ENCODE data around the gene UBL5.

UBL5 gene

DNA sequence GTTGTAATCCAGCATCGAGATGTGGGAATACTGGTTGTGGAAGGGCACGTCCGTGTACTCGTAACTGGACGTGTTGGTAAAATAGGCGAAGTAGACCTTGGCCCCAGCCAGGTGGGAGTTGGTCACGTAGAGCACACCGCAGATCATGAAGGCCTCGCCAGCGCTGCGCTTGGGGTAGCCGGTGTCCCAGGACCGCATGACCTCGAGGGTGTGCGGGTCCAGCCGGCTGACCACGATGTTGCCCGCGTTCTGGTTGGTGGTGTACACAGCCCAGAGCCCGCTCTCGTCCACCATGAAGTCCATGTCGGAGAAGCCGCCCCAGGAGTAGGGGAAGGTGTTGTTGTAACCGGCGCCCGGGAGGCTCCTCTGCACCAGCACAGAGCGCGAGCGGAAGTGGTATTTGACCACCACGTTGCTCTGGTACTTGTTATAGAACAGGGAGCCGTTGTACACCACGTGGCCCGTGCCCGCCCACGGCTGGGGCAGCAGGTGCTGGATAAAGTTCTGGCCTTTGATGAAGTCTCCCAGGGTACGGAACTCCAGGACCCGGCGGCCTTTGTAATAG, 26.6 kb downstream of the UBL5 start:
- DNase-seq (ENCODE audit: low spot score): no peak
- no peak for FAIRE-seq

DNA sequence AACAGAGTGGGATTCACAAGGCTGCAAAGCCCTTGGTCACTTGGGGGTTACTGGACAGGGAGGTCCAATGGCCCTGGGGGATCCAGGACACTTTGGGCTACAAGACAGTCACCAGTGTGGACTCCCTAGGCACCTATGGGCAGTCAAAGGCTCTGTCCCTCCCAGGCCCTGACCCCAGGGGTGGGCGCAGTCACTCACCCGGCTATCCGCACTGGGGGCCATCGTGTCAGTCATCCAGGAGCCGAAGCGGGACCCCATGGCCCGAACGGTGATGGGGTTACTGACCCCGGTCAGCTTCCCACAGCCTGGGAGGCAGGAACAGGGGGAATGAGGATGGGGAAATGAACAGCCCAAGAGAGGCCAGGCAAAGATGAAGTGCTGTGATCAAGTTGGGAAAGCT, 28.9 kb downstream of the UBL5 start:
- no peak for FAIRE-seq

DNA sequence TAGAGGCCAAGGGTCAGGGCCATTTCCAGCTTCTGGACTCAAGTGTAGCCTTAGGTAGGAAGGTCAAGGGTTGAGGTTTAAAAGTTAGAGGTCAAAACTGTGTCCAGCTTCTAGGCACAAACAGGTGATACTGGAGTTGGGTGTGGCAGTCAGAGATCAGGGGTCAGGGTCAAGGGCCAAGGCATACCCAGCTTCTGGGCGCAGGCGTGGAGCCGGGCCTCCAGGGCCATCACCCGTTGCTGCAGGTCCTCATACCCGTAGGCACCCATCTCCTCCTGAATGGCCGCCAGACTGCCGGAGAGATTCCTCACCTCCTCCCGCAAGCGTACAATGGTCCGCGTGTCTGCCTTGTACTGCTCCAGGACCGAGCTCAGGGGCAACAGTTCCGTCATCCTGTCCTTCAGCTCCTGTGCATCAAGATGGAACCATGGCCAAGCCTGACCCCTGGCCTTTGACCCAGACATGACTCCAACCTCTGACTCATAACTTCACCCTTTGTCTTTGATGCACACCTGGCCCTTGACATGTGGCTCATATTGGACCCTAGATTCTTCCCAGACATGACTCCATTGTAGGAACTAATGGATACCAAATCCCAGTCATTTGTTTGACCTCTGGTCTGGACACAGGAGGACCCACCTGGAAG, 29.5 kb downstream of the UBL5 start:
- FAIRE-seq (no peak), DNase-seq (ENCODE audit: low spot score) (no peak)

More for the DNA sequence above, 28.9 kb downstream of the UBL5 start:
- no peak for DNase-seq (ENCODE audit: low spot score)

GRCh38 chr19:9857920-9858746, 30.4 kb downstream of the UBL5 start:
- FAIRE-seq: no peak

GRCh38 chr19:9858766-9859165, 31.0 kb downstream of the UBL5 start:
- FAIRE-seq: no peak
- no peak for DNase-seq (ENCODE audit: low spot score)

More at GRCh38 chr19:9857920-9858746, 30.4 kb downstream of the UBL5 start:
- DNase-seq (ENCODE audit: low spot score): no peak

DNA sequence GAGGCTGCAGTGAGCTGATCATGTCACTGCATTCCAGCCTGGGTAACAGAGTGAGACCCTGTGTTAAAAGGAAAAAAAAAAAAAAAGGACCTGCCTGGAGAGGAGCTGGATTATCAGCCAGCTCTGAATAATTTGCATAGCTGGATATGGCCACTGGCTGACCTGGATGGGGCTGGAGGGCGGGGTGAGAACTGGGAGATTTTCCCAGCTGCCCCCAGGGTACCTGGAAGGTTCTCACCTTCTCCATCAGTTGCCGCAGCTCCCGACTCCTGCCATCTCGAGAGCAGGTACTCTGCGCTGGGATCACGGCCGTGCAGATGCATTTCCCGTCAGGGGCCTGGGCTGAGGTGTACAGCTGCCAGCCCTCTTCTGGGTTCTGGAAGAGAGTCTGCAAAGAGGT, 32.7 kb downstream of the UBL5 start:
- no peak for FAIRE-seq
- no peak for DNase-seq (ENCODE audit: low spot score)

DNA sequence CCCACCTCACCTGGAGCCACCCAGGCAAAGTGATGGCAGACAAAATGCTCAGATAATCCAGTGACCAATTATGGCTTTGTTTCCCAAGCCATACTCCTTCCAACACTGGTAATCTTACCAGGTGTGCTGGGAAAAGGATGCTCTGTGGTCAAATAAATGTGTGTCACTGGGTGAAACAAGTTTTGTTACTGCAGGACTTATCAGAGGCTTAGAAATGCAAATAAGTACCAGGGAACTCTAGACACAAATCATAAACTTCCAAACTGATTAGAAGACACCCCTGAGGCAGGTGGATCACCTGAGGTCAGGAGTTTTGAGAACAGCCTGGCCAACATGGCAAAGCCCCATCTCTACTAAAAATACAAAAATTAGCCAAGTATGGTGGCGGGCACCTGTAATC, 33.8 kb downstream of the UBL5 start:
- DNase-seq (ENCODE audit: low spot score) (no peak), FAIRE-seq (no peak)

DNA sequence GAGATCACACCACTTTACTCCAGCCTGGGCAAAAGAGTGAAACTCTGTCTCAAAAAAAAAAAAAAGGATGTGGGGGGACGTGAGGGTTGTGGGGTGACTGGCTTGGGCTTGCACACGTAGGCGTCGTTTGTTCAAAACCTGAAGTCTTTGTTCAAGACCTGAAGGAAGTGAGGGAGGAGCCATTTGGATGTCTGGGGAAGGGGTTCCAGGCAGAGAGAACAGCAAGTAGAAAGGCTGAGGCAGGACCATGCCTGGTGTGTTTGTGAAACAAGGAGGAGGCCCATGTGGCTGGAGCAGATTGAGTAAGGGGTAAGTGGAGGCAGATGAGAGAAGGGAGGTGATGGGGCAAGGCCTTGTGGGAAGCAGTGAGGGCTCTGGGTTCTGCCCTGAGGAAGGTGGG, 35.2 kb downstream of the UBL5 start:
- no peak for FAIRE-seq
- DNase-seq (ENCODE audit: low spot score): no peak

- DNase-seq (ENCODE audit: low spot score) (no peak), FAIRE-seq (no peak)
Observed at GRCh38 chr19:9863759-9864158, 36.0 kb downstream of the UBL5 start.

- DNase-seq (ENCODE audit: low spot score): no peak
- FAIRE-seq: no peak
Observed at GRCh38 chr19:9865732-9866501, 38.2 kb downstream of the UBL5 start.

- DNase-seq (ENCODE audit: low spot score): no peak
- FAIRE-seq: no peak
Observed at GRCh38 chr19:9868983-9869617, 41.4 kb downstream of the UBL5 start.

- DNase-seq (ENCODE audit: low spot score) (no peak), FAIRE-seq (no peak)
Observed at GRCh38 chr19:9871626-9872338, 44.1 kb downstream of the UBL5 start.

GRCh38 chr19:9872618-9873242, 45.0 kb downstream of the UBL5 start:
- FAIRE-seq (no peak), DNase-seq (ENCODE audit: low spot score) (no peak)

- DNase-seq (ENCODE audit: low spot score) (no peak), FAIRE-seq (no peak)
Observed at GRCh38 chr19:9875031-9875627, 47.4 kb downstream of the UBL5 start.

DNA sequence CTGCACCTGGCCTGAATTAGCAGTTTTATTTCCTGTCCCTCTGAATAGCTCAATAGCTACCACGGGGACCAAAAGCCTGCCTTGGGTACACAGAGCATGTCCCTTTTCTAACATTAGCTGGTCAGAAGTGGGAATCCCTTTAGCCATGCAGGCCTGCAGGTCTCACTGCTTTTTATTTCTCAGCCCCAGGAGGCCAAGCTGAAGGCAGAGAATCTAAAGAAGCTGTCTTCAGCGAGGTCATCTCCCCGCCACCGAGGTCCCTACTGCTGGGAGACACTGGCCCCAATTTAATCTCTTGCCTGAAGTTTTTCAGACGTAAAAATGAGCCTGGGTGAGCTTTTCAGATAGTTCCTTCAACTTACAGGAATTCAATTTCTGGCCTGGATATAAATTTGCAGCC, 48.1 kb downstream of the UBL5 start:
- FAIRE-seq (no peak), DNase-seq (ENCODE audit: low spot score) (no peak)

DNA sequence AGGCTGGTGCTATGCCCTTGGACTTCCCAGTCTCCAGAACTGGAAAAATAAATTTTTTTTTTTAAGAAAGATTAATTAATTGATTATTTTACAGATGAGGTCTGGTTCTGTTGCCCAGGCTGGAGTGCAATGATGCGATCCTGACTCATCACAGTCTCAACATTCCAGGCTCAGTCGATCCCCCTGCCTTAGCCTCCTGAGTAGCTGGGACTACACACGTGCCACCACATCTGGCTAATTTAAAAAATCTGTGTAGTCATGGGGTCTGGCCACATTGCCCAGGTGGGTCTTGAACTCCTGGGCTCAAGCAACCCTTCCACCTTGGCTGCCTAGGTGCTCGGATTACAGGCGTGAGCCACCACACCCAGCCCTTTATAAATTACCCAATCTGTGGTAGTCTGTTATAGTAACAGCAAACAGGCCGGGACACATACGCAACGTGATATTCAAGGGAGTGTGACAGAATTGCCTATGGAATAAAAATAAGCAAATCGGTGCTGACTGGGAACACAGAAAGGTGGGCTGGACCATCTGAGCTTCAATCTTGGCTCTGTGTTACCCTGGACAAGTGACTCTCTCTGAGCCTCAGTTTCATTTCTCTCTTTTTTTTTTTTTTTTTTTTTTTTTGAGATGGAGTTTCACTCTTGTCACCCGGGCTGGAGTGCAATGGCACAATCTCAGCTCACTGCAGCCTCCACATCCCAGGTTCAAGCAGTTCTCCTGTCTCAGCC, 50.2 kb downstream of the UBL5 start:
- FAIRE-seq (no peak), DNase-seq (ENCODE audit: low spot score) (peak; percentile 23)

GRCh38 chr19:9878511-9879196, 50.9 kb downstream of the UBL5 start:
- no peak for DNase-seq (ENCODE audit: low spot score)
- no peak for FAIRE-seq
